ENCODE measurements around the gene UBE2D1.

DNA sequence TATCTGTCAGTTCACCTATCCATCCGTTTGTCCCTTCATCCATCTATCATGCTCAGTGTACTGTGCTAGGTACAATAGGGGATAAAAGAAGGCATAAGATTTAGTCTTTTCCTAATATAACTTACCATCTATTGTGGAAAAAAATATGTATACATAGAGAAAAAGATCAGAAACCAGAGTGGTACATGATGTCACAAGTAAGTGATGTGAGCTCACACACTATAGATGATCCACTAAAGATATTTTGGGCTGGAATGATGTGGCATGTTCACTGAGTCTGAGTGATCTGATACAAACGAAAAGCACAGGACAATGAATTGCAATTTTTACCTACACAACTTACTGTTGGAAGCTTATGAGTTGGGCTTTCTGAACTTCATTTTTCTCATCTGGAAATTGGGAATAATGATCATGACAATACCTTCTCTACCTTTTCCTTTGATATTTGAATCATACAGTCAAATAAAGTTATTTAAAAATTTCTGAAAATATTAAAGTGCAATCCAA, 47.7 kb downstream of the UBE2D1 start:
- TF ChIP-seq POLR2A (IDR thresholded peaks at IDR 0.05; ENCODE audit: low read depth, low read length): no peak
- no peak for TF ChIP-seq POLR2AphosphoS5 (IDR thresholded peaks at IDR 0.05; ENCODE audit: low read depth, low read length)

Measured in GM12892 (cell line).